HepG2 (cell line): Measurements from ENCODE around the gene PTGIR. TPM values are rescaled to one million over a fixed set of nuclear protein-coding genes. Genes with fewer than 3 reads are reported as not detected.

Source experiments
- CREM ChIP-seq, 2 experiments: sonication (generic) in 1 of 2; formaldehyde crosslinking in 1 of 2; IDR thresholded peaks; 2 replicates each; pipeline versions ENCODE4 v1.4.0 to v1.6.1; 2016 to 2020; ENCODE audit warnings: antibody characterized with exemption in 1 of 2, mild to moderate bottlenecking in 1 of 2, missing genetic modification reagents in 1 of 2
- DMAP1 ChIP-seq: IDR thresholded peaks from 2 replicates; pipeline ENCODE4 v1.6.1; 2016
- ELF4 ChIP-seq: sonication (generic); formaldehyde crosslinking; IDR thresholded peaks from 2 replicates; pipeline ENCODE4 v1.5.0; 2020; ENCODE audit warnings: missing genetic modification reagents, mild to moderate bottlenecking, moderate library complexity, borderline replicate concordance
- EP300 ChIP-seq, 3 experiments: sonication (generic) in 1 of 3; formaldehyde crosslinking in 1 of 3; IDR thresholded peaks; 2 replicates each; pipeline versions ENCODE4 v1.5.1 to v1.6.1; 2011 to 2020; ENCODE audit warnings: low read depth in 2 of 3, low read length in 2 of 3, borderline replicate concordance in 1 of 3, improper control_type of control experiment in 1 of 3, mild to moderate bottlenecking in 1 of 3, missing genetic modification reagents in 1 of 3, moderate library complexity in 1 of 3
- HDAC1 ChIP-seq: sonication (generic); formaldehyde crosslinking; IDR thresholded peaks from 2 replicates; pipeline ENCODE4 v1.5.1; 2020; ENCODE audit warnings: mild to moderate bottlenecking, missing genetic modification reagents
- KAT7 ChIP-seq: IDR thresholded peaks from 2 replicates; pipeline ENCODE4 v1.6.1; 2018; ENCODE audit warnings: borderline replicate concordance, missing compliant biosample characterization
- MAFF ChIP-seq: IDR thresholded peaks from 2 replicates; pipeline ENCODE4 v1.6.1; 2011; ENCODE audit warnings: low read depth, low read length, improper control_type of control experiment
- MLLT10 ChIP-seq: sonication (generic); formaldehyde crosslinking; IDR thresholded peaks from 2 replicates; pipeline ENCODE4 v1.4.0; 2020; ENCODE audit warnings: missing genetic modification reagents
- MYNN ChIP-seq: sonication (generic); formaldehyde crosslinking; IDR thresholded peaks from 2 replicates; pipeline ENCODE4 v1.4.0; 2020; ENCODE audit warnings: mild to moderate bottlenecking, low read depth, missing genetic modification reagents
- RBM39 ChIP-seq: fragments of 200-400 bp; formaldehyde crosslinking; IDR thresholded peaks from one replicate; pipeline ENCODE4 v1.6.1; 2018; ENCODE audit warnings: antibody characterized with exemption, mild to moderate bottlenecking, low read depth, low read length; ENCODE audit not compliant: poor library complexity, severe bottlenecking
- SP140L ChIP-seq: sonication (generic); formaldehyde crosslinking; IDR thresholded peaks from 2 replicates; pipeline ENCODE4 v1.4.0; 2020; ENCODE audit warnings: missing genetic modification reagents, borderline replicate concordance
- ZFP36L2 ChIP-seq: sonication (generic); formaldehyde crosslinking; IDR thresholded peaks from 2 replicates; pipeline ENCODE4 v1.4.0; 2020; ENCODE audit warnings: missing genetic modification reagents
- ZNF253 ChIP-seq: sonication (generic); formaldehyde crosslinking; IDR thresholded peaks from 2 replicates; pipeline ENCODE4 v1.8.0; 2022; ENCODE audit warnings: mild to moderate bottlenecking, missing genetic modification reagents, borderline replicate concordance
- ZNF264 ChIP-seq: sonication (generic); formaldehyde crosslinking; IDR thresholded peaks from 2 replicates; pipeline ENCODE4 v1.4.0; 2020; ENCODE audit warnings: missing genetic modification reagents
- ZNF563 ChIP-seq: sonication (generic); formaldehyde crosslinking; IDR thresholded peaks from 2 replicates; pipeline ENCODE4 v1.8.0; 2022; ENCODE audit warnings: mild to moderate bottlenecking, moderate library complexity, missing genetic modification reagents
- ZNF768 ChIP-seq: sonication (generic); formaldehyde crosslinking; IDR thresholded peaks from 2 replicates; pipeline ENCODE4 v1.4.0; 2020; ENCODE audit warnings: missing genetic modification reagents
- polyA plus RNA-seq, 8 experiments: library from polyadenylated mRNA; depleted of rRNA in 3 of 8; stranded (reverse) in 7 of 8; unstranded in 1 of 8; fragments of >200 nt; fragmentation: Illumina TruSeq in 4 of 8; extraction: Trizol in 4 of 8; gene quantifications; 2 replicates each; pipeline versions ENCODE4 v1.2.1 to v1.2.3, GENCODE V29; 2011 to 2016; ENCODE audit warnings: low read depth in 4 of 8, missing spikeins in 1 of 8, mixed read lengths in 1 of 8; ENCODE audit not compliant: insufficient read depth in 1 of 8
- total RNA-seq, 5 experiments: library from RNA; depleted of rRNA; stranded (reverse); fragments of >200 nt; fragmentation: Illumina TruSeq; extraction: Trizol; gene quantifications; 2 replicates each; pipeline ENCODE4 v1.2.3, GENCODE V29; 2016; ENCODE audit warnings: low read depth in 1 of 5
- TF ChIP-seq, protein P1 (sequence below): sonication (generic); formaldehyde crosslinking; IDR thresholded peaks from 2 replicates; pipeline ENCODE4 v1.8.0; 2022; ENCODE audit warnings: missing genetic modification reagents, mild to moderate bottlenecking, borderline replicate concordance
- TF ChIP-seq, protein P2 (sequence below): sonication (generic); formaldehyde crosslinking; IDR thresholded peaks from 2 replicates; pipeline ENCODE4 v1.4.0; 2020; ENCODE audit warnings: mild to moderate bottlenecking, missing genetic modification reagents
- TF ChIP-seq, protein P3 (sequence below): sonication (generic); formaldehyde crosslinking; IDR thresholded peaks from 2 replicates; pipeline ENCODE4 v1.4.0; 2020; ENCODE audit warnings: missing genetic modification reagents
- TF ChIP-seq, protein P4 (sequence below): IDR thresholded peaks from 2 replicates; pipeline ENCODE4 v1.6.1; 2016; ENCODE audit warnings: missing genetic modification reagents, missing compliant biosample characterization
- TF ChIP-seq, protein P5 (sequence below): sonication (generic); formaldehyde crosslinking; conservative IDR thresholded peaks from 2 replicates; pipeline ENCODE4 v1.5.0; 2020; ENCODE audit warnings: missing genetic modification reagents
- TF ChIP-seq, protein P6 (sequence below): sonication (generic); formaldehyde crosslinking; IDR thresholded peaks from 2 replicates; pipeline ENCODE4 v1.4.0; 2020; ENCODE audit warnings: low read depth, mild to moderate bottlenecking, missing genetic modification reagents

Gene PTGIR
- total and polyA plus RNA-seq, 2 of the 13 experiments (the other 11 are each of a cell fraction or from before 2014, with no cell fraction given), result not detected

DNA sequence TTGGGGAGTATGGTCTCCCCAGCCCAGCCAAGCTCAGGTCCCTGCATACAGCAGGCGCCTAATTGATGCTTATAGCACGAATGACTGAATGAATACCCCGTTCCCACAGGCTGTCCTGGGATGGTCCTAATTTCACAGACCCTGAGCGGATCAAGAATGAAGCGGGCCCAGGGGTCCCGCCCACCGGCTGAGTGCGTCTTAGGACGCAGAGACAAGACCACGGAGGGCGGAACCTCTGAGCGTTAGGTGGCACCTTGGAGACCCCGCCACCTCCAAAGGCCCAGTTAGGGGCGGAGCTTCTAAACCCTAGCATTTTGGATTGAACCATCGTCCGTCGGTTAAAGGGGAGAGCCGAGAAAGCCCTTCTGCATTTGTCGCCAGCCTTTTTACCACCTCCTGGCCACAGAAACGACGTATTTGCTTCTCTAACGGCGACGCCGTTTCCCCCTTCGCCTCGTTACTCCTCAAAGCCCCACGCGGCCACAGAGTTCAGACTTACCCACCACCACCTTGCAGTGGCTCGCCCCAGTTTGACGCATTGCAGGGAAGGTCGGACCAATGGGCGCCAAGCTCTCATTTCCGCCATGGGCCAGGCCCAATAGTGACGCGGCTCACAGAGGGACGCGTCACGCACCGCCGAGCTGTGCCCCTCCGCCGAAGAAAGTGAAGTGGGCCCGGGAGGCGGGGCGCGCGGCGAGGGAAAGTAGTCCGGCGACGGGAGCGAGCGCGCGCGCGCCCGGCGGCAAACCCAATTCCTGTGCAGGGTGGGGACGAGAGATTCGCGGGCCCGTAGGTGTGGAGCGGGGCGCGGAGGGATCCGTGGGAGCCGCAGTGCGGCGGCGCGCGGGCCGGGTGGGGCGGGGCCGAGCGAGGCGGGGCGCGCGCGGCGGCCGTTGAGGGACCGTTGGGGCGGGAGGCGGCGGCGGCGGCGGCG lies 24.2 kb downstream of the PTGIR start (continued):
- TF ChIP-seq, protein P1, sequence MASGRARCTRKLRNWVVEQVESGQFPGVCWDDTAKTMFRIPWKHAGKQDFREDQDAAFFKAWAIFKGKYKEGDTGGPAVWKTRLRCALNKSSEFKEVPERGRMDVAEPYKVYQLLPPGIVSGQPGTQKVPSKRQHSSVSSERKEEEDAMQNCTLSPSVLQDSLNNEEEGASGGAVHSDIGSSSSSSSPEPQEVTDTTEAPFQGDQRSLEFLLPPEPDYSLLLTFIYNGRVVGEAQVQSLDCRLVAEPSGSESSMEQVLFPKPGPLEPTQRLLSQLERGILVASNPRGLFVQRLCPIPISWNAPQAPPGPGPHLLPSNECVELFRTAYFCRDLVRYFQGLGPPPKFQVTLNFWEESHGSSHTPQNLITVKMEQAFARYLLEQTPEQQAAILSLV, result peak; percentile 52; the same call in 1 of the 2 replicates
- TF ChIP-seq ZNF264 (CRISPR knock-in tag) (0 out of 2 replicates have a peak, but pooled peaks have one; percentile 5), ZNF253 (CRISPR knock-in tag) (no peak), KAT7 (no peak; the same call in 1 of the 2 replicates), EP300 (IDR thresholded peaks at IDR 0.05; ENCODE audit: low read depth in 2 of 2, low read length in 2 of 2) (no peak), EP300 (CRISPR knock-in tag; IDR thresholded peaks at IDR 0.05; ENCODE audit: borderline replicate concordance) (no peak; the same call in 1 of the 2 replicates), ZNF563 (CRISPR knock-in tag) (peak; percentile 89), HDAC1 (CRISPR knock-in tag) (peak; percentile 65; the same call in 1 of the 2 replicates), DMAP1 (CRISPR knock-in tag) (peak; percentile 94), MAFF (no peak), ELF4 (no peak; the same call in 1 of the 2 replicates), CREM (IDR thresholded peaks at IDR 0.05) (peak; percentile 86), CREM (CRISPR knock-in tag; IDR thresholded peaks at IDR 0.05) (no peak), SP140L (0 out of 2 replicates have a peak, but pooled peaks have one; percentile 44), RBM39 (no peak), ZNF768 (peak; percentile 7; the same call in 1 of the 2 replicates), MLLT10 (CRISPR knock-in tag) (no peak), ZFP36L2 (CRISPR knock-in tag) (no peak), MYNN (CRISPR knock-in tag) (peak; percentile 88; the same call in 1 of the 2 replicates)
- TF ChIP-seq, protein P2, sequence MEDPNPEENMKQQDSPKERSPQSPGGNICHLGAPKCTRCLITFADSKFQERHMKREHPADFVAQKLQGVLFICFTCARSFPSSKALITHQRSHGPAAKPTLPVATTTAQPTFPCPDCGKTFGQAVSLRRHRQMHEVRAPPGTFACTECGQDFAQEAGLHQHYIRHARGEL (CRISPR knock-in tag), result no peak
- TF ChIP-seq, protein P3, sequence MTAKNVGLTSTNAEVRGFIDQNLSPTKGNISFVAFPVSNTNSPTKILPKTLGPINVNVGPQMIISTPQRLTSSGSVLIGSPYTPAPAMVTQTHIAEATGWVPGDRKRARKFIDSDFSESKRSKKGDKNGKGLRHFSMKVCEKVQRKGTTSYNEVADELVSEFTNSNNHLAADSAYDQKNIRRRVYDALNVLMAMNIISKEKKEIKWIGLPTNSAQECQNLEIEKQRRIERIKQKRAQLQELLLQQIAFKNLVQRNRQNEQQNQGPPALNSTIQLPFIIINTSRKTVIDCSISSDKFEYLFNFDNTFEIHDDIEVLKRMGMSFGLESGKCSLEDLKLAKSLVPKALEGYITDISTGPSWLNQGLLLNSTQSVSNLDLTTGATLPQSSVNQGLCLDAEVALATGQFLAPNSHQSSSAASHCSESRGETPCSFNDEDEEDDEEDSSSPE (CRISPR knock-in tag), result peak; percentile 78
- TF ChIP-seq, protein P4, sequence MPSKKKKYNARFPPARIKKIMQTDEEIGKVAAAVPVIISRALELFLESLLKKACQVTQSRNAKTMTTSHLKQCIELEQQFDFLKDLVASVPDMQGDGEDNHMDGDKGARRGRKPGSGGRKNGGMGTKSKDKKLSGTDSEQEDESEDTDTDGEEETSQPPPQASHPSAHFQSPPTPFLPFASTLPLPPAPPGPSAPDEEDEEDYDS (CRISPR knock-in tag), result peak; percentile 86
- TF ChIP-seq, protein P5, sequence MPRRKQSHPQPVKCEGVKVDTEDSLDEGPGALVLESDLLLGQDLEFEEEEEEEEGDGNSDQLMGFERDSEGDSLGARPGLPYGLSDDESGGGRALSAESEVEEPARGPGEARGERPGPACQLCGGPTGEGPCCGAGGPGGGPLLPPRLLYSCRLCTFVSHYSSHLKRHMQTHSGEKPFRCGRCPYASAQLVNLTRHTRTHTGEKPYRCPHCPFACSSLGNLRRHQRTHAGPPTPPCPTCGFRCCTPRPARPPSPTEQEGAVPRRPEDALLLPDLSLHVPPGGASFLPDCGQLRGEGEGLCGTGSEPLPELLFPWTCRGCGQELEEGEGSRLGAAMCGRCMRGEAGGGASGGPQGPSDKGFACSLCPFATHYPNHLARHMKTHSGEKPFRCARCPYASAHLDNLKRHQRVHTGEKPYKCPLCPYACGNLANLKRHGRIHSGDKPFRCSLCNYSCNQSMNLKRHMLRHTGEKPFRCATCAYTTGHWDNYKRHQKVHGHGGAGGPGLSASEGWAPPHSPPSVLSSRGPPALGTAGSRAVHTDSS (CRISPR knock-in tag), result 0 out of 2 replicates have a peak, but pooled peaks have one; percentile 46
- TF ChIP-seq, protein P6, sequence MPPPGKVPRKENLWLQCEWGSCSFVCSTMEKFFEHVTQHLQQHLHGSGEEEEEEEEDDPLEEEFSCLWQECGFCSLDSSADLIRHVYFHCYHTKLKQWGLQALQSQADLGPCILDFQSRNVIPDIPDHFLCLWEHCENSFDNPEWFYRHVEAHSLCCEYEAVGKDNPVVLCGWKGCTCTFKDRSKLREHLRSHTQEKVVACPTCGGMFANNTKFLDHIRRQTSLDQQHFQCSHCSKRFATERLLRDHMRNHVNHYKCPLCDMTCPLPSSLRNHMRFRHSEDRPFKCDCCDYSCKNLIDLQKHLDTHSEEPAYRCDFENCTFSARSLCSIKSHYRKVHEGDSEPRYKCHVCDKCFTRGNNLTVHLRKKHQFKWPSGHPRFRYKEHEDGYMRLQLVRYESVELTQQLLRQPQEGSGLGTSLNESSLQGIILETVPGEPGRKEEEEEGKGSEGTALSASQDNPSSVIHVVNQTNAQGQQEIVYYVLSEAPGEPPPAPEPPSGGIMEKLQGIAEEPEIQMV (CRISPR knock-in tag), result no peak
